BLaER1 (cell line): ENCODE data around the gene POU3F1.
A peak's percentile ranks its signal among the peaks of the same experiment; 100 is the strongest.

Experiments
- H3K27ac ChIP-seq: shearing (Covaris generic); formaldehyde crosslinking; 2 replicates; pipeline ENCODE4 v1.8.1; 2022
- H3K27me3 ChIP-seq: shearing (Covaris generic); formaldehyde crosslinking; 2 replicates; pipeline ENCODE4 v1.8.1; 2022
- H3K36me3 ChIP-seq: shearing (Covaris generic); formaldehyde crosslinking; 2 replicates; pipeline ENCODE4 v1.8.1; 2022
- H3K4me1 ChIP-seq: shearing (Covaris generic); formaldehyde crosslinking; 2 replicates; pipeline ENCODE4 v1.8.1; 2022
- H3K4me2 ChIP-seq: shearing (Covaris generic); formaldehyde crosslinking; 2 replicates; pipeline ENCODE4 v1.8.1; 2022
- H3K4me3 ChIP-seq: shearing (Covaris generic); formaldehyde crosslinking; 2 replicates; pipeline ENCODE4 v1.8.1; 2022
- H3K9ac ChIP-seq: shearing (Covaris generic); formaldehyde crosslinking; 2 replicates; pipeline ENCODE4 v1.8.1; 2022
- H3K9me3 ChIP-seq: shearing (Covaris generic); formaldehyde crosslinking; 2 replicates; pipeline ENCODE4 v1.8.1; 2022
- H4K20me1 ChIP-seq: shearing (Covaris generic); formaldehyde crosslinking; 2 replicates; pipeline ENCODE4 v1.8.1; 2022
- Cebpa-rat ChIP-seq: shearing (Covaris generic); IDR thresholded peaks from 2 replicates; pipeline ENCODE4 v1.8.1; 2022

Gene POU3F1

GRCh38 chr1:38075191-38075590 is 28.6 kb upstream of the POU3F1 start:
- H3K4me2 ChIP-seq, result no peak overlapping the region
- TF ChIP-seq Cebpa-rat, result no peak
- no peaks in the 10 kb centered on the region for H3K27me3 ChIP-seq
- H3K36me3 ChIP-seq, result no peaks in the 10 kb centered on the region
- no peaks in the 10 kb centered on the region for H3K4me1 ChIP-seq
- peaks cover 12% of the 10 kb centered on the region; the same call in 1 of the 2 replicates for H4K20me1 ChIP-seq
- no peak overlapping the region for H3K9ac ChIP-seq
- no peak overlapping the region for H3K27ac ChIP-seq
- no peak overlapping the region for H3K4me3 ChIP-seq
- no peaks in the 10 kb centered on the region for H3K9me3 ChIP-seq

DNA sequence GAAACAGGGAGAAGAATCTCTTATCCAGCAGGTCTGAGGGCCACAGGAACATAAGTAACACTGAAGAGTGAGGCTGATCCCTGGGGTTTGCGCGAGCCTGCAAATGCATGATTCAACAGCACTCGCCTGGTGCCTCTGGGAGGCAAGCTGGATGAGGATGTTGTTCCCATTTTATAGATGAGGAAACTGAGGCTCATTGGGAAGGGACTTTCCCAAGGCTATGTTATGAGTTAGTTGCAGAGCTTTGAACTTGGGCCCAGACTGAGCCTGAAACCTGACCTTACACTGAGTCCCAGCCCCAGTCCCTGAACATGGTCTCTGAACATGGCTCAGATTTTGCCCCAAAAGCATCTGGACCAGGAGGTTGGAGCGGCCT is 27.7 kb upstream of the POU3F1 start:
- H3K4me1 ChIP-seq, result no peaks in the 10 kb centered on the region
- H3K27me3 ChIP-seq, result no peaks in the 10 kb centered on the region
- no peaks in the 10 kb centered on the region for H3K9me3 ChIP-seq
- no peak overlapping the region for H3K4me2 ChIP-seq
- no peak overlapping the region for H3K27ac ChIP-seq
- TF ChIP-seq Cebpa-rat, result no peak
- peaks cover 12% of the 10 kb centered on the region; the same call in 1 of the 2 replicates for H4K20me1 ChIP-seq
- H3K4me3 ChIP-seq, result no peak overlapping the region
- no peaks in the 10 kb centered on the region for H3K36me3 ChIP-seq
- no peak overlapping the region for H3K9ac ChIP-seq

DNA sequence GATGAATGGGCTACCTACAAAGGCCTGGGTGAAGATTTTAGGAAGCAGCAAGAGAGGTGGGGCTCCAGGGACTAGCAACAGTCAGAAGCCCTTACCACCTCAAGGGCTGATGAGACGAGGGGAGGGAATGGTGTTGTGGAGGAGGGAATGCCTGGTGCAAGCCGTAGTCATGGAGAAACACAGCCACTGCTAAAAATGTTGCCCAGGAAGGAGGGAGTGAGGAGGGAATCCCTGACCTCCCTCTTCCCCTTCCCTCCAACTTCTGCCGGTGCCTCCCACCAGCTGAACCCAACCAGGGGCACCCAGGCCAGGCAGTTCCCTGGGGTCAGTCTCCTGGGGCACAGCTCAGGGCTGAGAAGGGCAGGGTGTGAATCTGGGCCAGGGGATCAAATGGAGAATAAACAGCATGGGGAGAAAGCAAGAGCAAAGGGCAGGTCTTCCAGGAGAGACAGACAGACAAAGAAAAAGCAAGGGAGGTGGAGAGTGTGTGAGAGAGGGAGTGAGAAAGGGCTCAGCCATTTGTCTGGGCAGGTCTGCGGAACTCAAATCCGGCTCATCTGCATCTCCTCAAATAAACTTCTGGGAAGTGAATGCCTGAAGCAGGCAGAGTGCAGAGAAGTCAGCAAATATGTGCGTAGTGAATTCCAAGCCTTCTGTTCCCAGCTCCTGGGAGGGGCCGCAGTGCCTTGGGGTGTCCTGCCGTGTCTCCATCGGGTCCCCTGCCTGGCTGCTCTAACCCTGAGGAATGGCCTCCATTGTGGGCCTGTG is 27.1 kb upstream of the POU3F1 start:
- Histone ChIP-seq H3K4me1 (peaks cover 5% of the 10 kb centered on the region), H3K27me3 (no peaks in the 10 kb centered on the region), H3K4me3 (no peak overlapping the region), H3K9ac (no peak overlapping the region), H3K9me3 (no peaks in the 10 kb centered on the region), H3K4me2 (no peak overlapping the region), H3K36me3 (no peaks in the 10 kb centered on the region), H4K20me1 (peaks cover 12% of the 10 kb centered on the region; the same call in 1 of the 2 replicates), H3K27ac (no peak overlapping the region)
- no peak for TF ChIP-seq Cebpa-rat

GRCh38 chr1:38072858-38073257 is 26.3 kb upstream of the POU3F1 start:
- Histone ChIP-seq H3K36me3 (no peaks in the 10 kb centered on the region), H3K9me3 (no peaks in the 10 kb centered on the region), H3K4me3 (no peak overlapping the region), H4K20me1 (peaks cover 12% of the 10 kb centered on the region; the same call in 1 of the 2 replicates), H3K4me2 (no peak overlapping the region), H3K27ac (no peak overlapping the region), H3K4me1 (peaks cover 14% of the 10 kb centered on the region), H3K27me3 (no peaks in the 10 kb centered on the region), H3K9ac (no peak overlapping the region)
- TF ChIP-seq Cebpa-rat, result no peak

- Histone ChIP-seq H3K27me3 (no peaks in the 10 kb centered on the region), H3K4me3 (no peak overlapping the region), H3K4me2 (no peak overlapping the region), H3K9ac (no peak overlapping the region), H4K20me1 (0 out of 2 replicates have a peak, but pooled peaks cover 11% of the 10 kb centered on the region), H3K9me3 (no peaks in the 10 kb centered on the region), H3K36me3 (no peaks in the 10 kb centered on the region), H3K27ac (no peak overlapping the region), H3K4me1 (peaks cover 18% of the 10 kb centered on the region)
- TF ChIP-seq Cebpa-rat, result no peak
Measured at GRCh38 chr1:38071312-38072256, 25.0 kb upstream of the POU3F1 start.

GRCh38 chr1:38068980-38069340 is 22.4 kb upstream of the POU3F1 start:
- Histone ChIP-seq H3K27ac (no peak overlapping the region), H3K4me3 (no peak overlapping the region), H3K4me1 (peaks cover 18% of the 10 kb centered on the region), H3K27me3 (no peaks in the 10 kb centered on the region), H3K36me3 (no peaks in the 10 kb centered on the region), H3K9me3 (no peaks in the 10 kb centered on the region), H3K9ac (no peak overlapping the region), H4K20me1 (no peaks in the 10 kb centered on the region), H3K4me2 (peak overlapping the region; percentile 81)
- TF ChIP-seq Cebpa-rat, result no peak

GRCh38 chr1:38068220-38068979 is 21.8 kb upstream of the POU3F1 start:
- H3K4me3 ChIP-seq, result no peak overlapping the region
- no peaks in the 10 kb centered on the region for H3K27me3 ChIP-seq
- peak overlapping the region; percentile 53; the same call in 1 of the 2 replicates for H3K9ac ChIP-seq
- H4K20me1 ChIP-seq, result no peaks in the 10 kb centered on the region
- H3K4me2 ChIP-seq, result peak overlapping the region; percentile 81
- H3K4me1 ChIP-seq, result peaks cover 18% of the 10 kb centered on the region
- H3K9me3 ChIP-seq, result no peaks in the 10 kb centered on the region
- H3K36me3 ChIP-seq, result no peaks in the 10 kb centered on the region
- no peak for TF ChIP-seq Cebpa-rat
- peak overlapping the region; percentile 46 for H3K27ac ChIP-seq

DNA sequence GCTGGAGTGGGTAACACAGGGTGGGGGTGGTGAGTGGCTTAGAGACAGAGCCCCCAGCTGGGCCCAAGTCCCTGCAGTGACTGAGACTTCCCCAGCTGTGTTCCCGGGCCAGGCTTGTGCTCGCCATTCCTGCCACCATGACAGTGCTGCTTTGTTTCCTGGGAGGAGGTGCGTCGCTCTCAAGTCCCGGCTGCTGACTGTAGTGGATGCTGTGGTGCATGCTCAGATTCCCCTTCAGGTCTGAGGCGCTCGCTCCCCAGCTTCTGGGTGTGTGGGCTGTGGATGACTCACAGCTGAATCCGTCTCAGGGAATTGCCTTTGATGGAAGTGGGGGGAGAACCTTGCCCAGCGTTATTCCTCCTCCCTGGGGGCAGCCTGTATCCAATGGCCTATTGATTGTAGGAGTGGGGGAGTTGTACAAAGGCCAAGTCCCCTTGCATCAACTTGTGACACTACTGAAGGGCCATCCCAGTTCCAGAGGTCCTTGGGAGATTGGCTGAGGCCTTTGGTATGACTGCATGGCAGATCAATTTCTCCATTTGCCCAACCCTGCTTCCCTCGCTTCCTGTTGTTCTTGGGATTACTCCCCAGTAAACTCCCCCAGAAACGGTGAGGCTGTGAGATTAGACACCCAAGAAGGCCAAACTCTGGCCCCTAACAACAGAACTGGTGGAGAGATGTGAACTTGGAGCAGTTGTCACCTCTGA is 17.8 kb upstream of the POU3F1 start:
- Histone ChIP-seq H3K4me3 (no peak overlapping the region), H3K27ac (no peak overlapping the region)

DNA sequence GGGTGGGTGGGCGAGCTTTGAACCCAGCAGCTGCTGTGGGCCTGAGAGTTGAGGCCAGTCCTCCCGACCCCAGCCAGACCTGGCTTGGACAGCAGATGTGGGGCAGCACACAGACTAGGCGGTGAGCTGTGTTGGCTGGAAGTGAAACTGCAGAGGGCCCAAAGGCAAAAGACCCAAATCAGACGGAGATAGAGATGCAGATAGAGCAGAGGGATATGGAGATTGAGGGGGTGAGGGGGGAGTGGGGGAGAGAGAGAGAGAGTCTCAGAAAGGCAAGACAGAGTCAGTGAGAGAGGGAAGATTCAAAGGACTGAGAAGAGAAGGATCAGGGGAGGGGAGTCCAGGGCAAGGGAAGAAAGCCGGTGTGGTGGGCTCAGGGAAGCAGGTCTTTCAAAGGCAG is 17.0 kb upstream of the POU3F1 start:
- no peak overlapping the region for H3K9ac ChIP-seq

More for the DNA sequence above, 17.8 kb upstream of the POU3F1 start:
- Histone ChIP-seq H3K27me3 (no peaks in the 10 kb centered on the region), H3K9me3 (no peaks in the 10 kb centered on the region), H3K36me3 (no peaks in the 10 kb centered on the region), H4K20me1 (no peaks in the 10 kb centered on the region), H3K4me2 (no peak overlapping the region), H3K4me1 (peaks cover 35% of the 10 kb centered on the region), H3K9ac (no peak overlapping the region)
- no peak for TF ChIP-seq Cebpa-rat

More for the DNA sequence above, 17.0 kb upstream of the POU3F1 start:
- no peak for TF ChIP-seq Cebpa-rat
- H3K27ac ChIP-seq, result no peak overlapping the region
- peaks cover 29% of the 10 kb centered on the region for H3K4me1 ChIP-seq
- H3K4me2 ChIP-seq, result no peak overlapping the region
- H3K36me3 ChIP-seq, result no peaks in the 10 kb centered on the region
- H3K4me3 ChIP-seq, result no peak overlapping the region
- H3K27me3 ChIP-seq, result no peaks in the 10 kb centered on the region
- H3K9me3 ChIP-seq, result no peaks in the 10 kb centered on the region
- no peaks in the 10 kb centered on the region for H4K20me1 ChIP-seq
